SJSA1 (cell line): ENCODE measurements around the gene PPP2R3B. TPM values are rescaled to one million over a fixed set of nuclear protein-coding genes. Genes with fewer than 3 reads are reported as not detected.
"Not testable (repeated sequence)": the region's sequence is repeated elsewhere in the genome, so short reads cannot be mapped to it uniquely, and the experiment has no call there.

ENCODE experiments used
- DNase-seq, 2 experiments: peaks; one replicate each; pipeline ENCODE4 v3.0.0-alpha.2; 2015 to 2020; ENCODE audit warnings: low spot score in 2 of 2, low read depth in 1 of 2
- H3K27ac ChIP-seq: fragments of 250-450 bp; sonication (Bioruptor Pico); 2 replicates; pipeline ENCODE4 v1.5.1; 2020; ENCODE audit warnings: mild to moderate bottlenecking, moderate library complexity
- H3K27me3 ChIP-seq: fragments of 250-450 bp; sonication (Bioruptor Pico); replicated peaks from 2 replicates; pipeline ENCODE4 v1.5.1; 2020; ENCODE audit warnings: mild to moderate bottlenecking, moderate library complexity
- H3K36me3 ChIP-seq: fragments of 250-450 bp; sonication (Bioruptor Pico); 2 replicates; pipeline ENCODE4 v1.5.1; 2020; ENCODE audit warnings: mild to moderate bottlenecking
- H3K4me1 ChIP-seq: fragments of 250-450 bp; sonication (Bioruptor Pico); replicated peaks from 2 replicates; pipeline ENCODE4 v1.6.1; 2021; ENCODE audit warnings: mild to moderate bottlenecking
- H3K4me3 ChIP-seq: fragments of 250-450 bp; sonication (Bioruptor Pico); 2 replicates; pipeline ENCODE4 v1.5.1; 2020; ENCODE audit warnings: mild to moderate bottlenecking
- H3K9me3 ChIP-seq: fragments of 250-450 bp; sonication (Bioruptor Pico); replicated peaks from 2 replicates; pipeline ENCODE4 v1.5.1; 2020; ENCODE audit warnings: mild to moderate bottlenecking
- total RNA-seq: library from RNA; depleted of rRNA; stranded (reverse); fragments of >200 nt; shearing (Covaris generic); gene quantifications from 2 replicates; pipeline ENCODE4 v1.2.3, GENCODE V29; 2014

The PPP2R3B gene
- total RNA-seq, 1 experiment from 2014 or later = 23.8 TPM

DNA sequence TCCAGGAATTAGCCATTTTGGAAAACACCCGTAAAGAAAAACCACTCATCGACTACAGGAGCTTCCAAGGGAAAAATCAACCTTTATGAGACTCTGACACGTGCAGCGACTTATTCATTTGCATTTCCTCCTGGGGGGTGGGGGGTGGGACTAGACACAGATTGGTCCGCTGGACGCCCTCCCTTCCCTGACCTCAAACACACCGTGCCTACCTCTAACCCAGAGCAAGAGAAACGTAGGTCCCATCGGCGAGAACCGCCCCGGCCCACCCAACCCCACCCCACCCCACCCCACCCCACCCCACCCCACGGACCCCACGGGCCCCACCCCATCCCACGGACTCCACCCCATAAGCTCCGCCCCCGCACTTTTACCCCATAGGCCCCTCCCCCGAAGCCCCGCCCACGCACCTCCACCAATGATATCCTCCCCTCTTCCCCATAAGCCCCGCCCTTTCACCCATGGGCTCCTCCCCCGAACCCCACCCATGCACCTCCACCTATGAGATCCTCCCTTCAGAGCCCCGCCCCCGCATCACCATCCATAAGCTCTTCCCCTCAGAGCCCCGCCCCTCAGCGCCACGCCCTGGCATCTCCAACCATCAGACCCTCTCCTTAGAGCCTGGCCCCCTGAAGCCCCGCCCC lies 69.2 kb downstream of the PPP2R3B start:
- DNase-seq = no peak
- Histone ChIP-seq H3K27me3 (no peaks in the 10 kb centered on the region), H3K36me3 (peaks cover 22% of the 10 kb centered on the region), H3K4me1 (peaks cover 6% of the 10 kb centered on the region), H3K4me3 (peak overlapping the region; percentile 76), H3K9me3 (no peaks in the 10 kb centered on the region), H3K27ac (no peak overlapping the region)

DNA sequence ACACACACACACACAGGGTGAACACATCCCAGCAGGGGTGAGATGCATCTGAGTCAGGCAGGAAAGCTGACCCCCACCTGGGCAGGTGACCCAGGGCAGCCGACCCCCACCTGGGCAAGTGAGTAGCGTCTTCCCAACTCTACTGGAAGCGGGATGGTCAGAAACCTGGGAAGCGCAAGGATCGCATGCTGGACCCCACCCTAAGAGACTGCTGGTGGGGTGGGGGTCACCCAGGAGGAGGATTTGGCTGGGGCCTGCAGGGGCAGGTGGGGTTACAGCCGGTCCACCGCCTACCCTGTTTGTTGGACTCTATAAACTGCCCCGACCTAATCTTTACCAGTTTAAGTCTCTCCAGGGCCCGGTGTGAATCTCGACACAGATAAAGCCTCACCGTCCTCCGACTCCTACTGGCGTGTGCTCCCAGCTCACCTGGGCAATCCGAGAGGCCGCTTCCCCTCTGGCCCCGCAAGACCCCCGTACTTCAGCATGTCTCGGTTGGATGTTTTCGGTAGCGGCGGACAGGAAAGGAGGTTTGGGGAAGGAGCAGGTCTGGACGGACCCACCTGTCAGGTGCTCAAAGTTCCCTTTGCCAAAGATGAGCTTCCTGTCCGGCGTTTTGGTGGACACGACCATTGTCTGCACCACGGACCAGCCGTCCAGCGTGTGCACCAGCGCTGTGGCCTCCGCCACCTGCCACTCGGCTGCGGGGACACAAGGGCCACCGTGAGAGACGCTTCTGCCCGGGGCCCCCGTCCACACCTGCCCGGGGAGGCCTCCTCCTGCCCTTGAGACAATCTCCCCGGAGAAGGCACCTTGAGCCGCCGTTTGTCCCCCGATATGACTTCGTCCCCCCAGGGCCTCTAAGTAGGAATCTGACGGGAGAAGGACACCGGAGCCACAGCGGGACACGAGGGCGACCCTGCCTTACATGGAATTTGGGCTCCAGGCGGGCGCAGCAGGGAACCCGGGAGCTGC lies 70.1 kb downstream of the PPP2R3B start:
- H3K4me1 ChIP-seq = peaks cover 6% of the 10 kb centered on the region
- no peaks in the 10 kb centered on the region for H3K27me3 ChIP-seq
- peak in 1 of 2 experiments; percentile 40 for DNase-seq
- H3K27ac ChIP-seq = no peak overlapping the region
- H3K4me3 ChIP-seq = no peak overlapping the region
- H3K9me3 ChIP-seq = no peaks in the 10 kb centered on the region
- peaks cover 29% of the 10 kb centered on the region for H3K36me3 ChIP-seq

DNA sequence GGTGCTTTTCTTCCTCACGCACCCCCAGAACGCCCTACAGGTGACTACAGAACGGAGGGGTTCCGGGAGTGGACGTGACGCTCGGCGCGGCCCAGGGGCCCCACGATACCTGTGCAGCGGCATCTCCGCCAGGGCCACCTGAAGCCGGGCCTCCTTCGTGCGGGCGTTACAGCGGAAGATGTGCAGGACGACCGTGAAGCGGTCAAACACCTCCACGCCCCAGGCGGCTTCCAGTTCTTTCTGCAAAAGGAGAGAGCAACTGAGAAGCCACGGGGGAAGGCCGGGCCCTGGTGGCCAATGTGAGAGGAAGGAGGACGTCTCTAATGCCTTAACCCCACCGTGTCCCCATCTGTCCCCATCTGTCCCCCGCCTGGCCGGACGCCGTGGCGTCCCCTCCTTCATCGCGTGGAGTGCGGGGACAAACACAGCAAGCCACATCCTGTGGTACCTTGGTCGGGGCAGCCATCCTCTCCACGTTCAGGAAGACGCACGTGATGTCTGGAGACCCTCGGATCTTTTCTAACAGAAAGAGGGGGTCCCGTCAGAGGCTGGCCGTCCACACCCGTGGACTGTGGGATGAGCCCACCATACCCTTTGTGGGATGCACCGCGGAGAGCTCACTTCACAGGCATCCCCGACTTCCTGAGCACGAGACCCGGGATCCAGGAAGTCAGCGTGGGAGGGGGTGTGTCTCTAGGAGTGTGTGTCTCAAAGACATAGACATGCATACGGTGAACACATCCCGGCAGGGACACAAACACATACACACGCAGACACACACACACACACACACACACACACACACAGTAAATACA lies 71.7 kb downstream of the PPP2R3B start:
- DNase-seq = peak in 1 of 2 experiments; percentile 37
- H3K27ac ChIP-seq = no peak overlapping the region
- peaks cover 4% of the 10 kb centered on the region for H3K4me1 ChIP-seq
- H3K27me3 ChIP-seq = no peaks in the 10 kb centered on the region
- no peak overlapping the region for H3K4me3 ChIP-seq
- H3K9me3 ChIP-seq = no peaks in the 10 kb centered on the region
- H3K36me3 ChIP-seq = peaks cover 37% of the 10 kb centered on the region

DNA sequence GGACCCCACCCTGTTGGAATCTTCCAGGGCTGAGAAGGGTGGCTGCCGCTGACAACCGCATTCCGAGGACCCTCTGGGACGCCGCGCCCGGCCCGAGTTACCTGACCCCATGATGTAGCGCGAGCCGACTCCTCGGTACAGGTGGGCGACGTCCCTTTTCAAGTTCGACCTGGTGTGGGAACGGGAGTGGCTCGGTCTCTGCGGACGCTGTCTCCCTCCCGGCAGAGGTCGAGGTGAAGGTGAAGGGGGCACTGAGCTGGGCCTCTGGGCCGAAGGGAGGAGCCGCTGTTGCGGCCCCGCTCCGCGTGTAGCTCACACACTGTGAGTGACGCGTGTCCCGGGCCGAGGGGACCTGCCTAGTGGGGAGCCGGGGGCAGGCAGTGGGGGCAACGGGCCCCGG lies 72.7 kb downstream of the PPP2R3B start:
- Histone ChIP-seq H3K36me3 (peaks cover 40% of the 10 kb centered on the region), H3K27ac (no peak overlapping the region)

DNA sequence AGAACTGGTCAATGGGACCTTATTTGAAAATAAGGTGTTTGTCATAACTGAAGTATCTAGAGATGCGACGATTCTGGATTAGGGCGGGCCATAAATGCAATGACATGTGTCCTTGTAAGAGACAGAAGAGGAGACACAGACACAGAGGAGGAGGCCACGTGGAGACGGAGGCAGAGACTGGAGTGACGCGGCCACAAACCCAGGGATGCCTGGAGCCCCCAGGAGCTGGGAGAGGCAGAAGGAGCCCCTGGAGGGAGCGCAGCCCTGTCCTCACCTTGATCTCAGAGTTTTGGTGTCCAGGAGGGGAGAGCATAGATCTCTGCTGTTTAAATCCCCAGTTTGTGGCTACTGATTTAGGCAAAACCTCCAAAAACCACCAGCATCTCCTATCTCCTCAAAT lies 73.2 kb downstream of the PPP2R3B start:
- no peak for DNase-seq
- Histone ChIP-seq H3K4me1 (no peaks in the 10 kb centered on the region), H3K36me3 (peaks cover 42% of the 10 kb centered on the region), H3K9me3 (no peaks in the 10 kb centered on the region), H3K27ac (no peak overlapping the region), H3K4me3 (no peak overlapping the region), H3K27me3 (no peaks in the 10 kb centered on the region)

More for the DNA sequence above, 72.7 kb downstream of the PPP2R3B start:
- no peaks in the 10 kb centered on the region for H3K4me1 ChIP-seq
- H3K9me3 ChIP-seq = no peaks in the 10 kb centered on the region
- H3K27me3 ChIP-seq = no peaks in the 10 kb centered on the region
- DNase-seq = no peak
- no peak overlapping the region for H3K4me3 ChIP-seq

DNA sequence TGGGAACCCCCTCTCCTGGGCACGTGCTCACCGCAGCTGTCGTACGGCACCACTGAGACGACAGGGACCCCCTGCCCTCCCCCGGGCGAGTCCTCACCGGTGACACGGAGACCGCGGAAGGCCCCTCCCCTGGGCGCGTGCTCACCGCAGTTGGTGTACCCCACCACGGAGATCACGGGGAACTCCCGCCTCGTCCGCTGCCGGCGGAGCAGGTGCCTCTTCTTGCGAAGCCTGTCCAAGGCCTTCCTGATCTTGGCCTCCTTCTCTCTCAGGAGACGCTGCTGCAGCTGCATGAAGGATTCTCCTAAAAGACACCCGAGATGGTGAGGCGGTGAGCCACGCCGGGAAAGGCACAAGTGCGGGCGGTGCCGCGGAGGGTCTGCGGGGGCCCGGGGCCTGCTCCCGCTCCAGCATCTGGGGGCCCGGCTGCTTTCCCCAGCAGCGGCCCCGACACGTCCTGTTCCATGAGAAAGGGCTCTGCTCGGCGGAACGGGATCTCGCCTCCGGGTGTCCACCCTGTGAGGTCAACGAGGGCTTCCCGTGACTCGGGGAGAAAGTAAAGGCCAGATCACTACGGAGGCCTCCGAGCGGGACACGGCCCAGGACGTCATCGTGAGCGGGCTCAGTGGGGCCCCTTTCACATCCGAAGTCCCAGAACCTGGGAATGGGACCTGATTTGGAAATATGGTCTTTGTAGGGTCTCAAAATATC lies 73.9 kb downstream of the PPP2R3B start:
- Histone ChIP-seq H3K36me3 (peaks cover 45% of the 10 kb centered on the region), H3K4me3 (no peak overlapping the region), H3K4me1 (no peaks in the 10 kb centered on the region), H3K27me3 (no peaks in the 10 kb centered on the region), H3K27ac (no peak overlapping the region), H3K9me3 (no peaks in the 10 kb centered on the region)
- no peak for DNase-seq

DNA sequence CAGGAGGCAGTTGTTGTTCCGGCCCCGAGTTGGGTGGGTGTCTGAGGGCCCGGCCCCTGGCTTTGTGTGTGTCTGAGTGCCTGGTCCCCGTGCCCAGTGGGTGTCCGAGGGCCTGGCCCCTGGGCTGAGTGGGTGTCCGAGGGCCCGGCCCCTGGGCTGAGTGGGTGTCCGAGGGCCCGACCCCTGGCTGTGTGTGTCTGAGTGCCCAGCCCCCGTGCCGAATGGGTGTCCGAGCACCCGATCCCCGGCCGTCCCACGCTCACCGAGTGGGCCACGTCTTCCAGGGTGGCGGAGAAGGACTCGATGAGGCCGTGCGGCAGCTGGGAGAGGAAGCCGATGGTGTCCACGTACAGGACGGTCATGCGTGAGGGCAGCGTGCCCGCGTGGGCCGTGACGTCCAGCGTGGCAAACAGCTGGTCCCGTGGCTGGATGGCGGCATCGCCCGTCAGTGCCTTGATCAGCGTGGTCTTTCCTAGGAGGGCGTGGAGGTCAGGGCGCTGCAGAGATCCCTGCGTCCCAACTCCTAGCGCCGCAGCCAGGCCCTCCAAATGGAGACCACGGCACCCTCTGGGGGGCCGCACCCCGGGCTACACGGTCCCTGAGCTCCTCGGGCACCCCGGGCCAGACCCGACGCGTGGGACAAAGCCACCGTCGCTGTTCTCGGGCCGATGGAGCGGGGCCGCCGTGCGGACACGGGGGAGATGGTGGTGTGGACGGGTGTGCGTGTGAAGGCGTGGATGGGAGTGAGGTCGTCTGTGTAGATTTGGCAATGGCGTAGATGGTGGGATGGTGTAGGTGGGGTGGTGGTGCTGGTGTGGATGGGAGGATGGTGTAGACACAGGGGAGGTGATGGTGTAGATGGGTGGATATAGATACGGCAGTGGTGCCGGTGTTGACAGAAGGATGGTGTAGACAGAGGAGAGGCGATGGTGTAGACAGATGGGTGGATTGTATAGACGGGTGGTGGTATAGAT lies 75.3 kb downstream of the PPP2R3B start:
- Histone ChIP-seq H3K36me3 (peaks cover 53% of the 10 kb centered on the region), H3K9me3 (no peaks in the 10 kb centered on the region), H3K27ac (no peak overlapping the region), H3K27me3 (no peaks in the 10 kb centered on the region), H3K4me1 (no peaks in the 10 kb centered on the region), H3K4me3 (no peak overlapping the region)
- peak in 1 of 2 experiments; percentile 31 for DNase-seq

DNA sequence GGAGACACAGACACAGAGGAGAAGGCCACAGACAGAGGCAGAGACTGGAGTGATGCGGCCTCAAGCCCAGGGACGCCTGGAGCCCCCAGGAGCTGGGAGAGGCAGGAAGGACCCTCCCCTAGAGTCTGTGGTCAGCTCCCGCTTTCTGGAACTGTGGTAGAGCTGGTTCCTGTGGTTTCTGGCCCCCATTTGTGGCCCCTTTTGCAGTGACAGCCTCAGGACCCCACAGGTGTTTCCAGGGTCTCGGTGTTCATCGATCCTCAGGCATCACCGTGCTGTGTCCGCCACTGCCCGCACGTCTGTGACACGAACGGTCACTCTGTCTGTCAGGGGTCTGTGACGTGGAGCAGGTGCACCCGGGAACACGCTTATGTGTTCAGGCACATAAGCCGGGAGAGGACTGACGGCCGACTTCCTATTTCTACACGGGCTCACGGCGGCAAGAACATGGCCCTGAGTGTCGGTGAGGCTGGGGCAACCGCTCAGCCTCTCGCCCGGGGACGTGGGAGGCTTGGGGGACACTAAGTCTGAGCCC lies 76.0 kb downstream of the PPP2R3B start:
- H3K27me3 ChIP-seq = no peaks in the 10 kb centered on the region
- no peak overlapping the region for H3K27ac ChIP-seq
- DNase-seq = peak in 1 of 2 experiments; percentile 30
- peaks cover 56% of the 10 kb centered on the region for H3K36me3 ChIP-seq
- H3K4me1 ChIP-seq = no peaks in the 10 kb centered on the region
- no peak overlapping the region for H3K4me3 ChIP-seq
- H3K9me3 ChIP-seq = no peaks in the 10 kb centered on the region

DNA sequence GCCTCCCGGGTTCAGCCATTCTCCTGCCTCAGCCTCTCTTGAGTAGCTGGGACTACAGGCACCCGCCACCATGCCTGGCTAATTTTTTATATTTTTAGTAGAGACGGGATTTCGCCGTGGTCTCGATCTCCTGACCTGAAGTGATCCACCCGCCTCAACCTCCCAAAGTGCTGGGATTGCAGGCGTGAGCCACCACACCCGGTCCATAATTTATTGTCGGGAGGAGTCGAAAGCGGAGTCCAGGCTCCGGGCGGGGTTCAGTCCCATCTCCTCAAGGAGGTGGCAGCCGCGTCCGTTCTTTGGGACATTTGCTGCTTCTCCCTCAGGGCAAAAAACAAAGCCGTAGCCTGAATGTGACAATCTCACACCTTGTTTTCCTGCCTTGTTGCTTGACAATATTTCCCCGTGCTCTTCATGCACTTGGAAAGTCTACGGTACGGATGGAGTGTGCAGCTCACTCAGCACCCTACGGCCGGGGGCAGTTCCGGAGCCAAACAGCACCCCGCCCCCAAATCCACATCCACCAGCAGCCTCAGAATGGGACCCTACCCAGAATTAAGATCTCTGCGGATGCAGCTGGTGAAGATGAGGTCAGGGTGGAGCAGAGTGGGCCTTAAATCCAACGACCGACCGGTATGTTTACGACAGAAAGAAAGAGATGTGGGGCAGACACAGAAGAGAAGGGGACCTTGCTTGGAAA lies 77.7 kb downstream of the PPP2R3B start:
- peak in 1 of 2 experiments; percentile 24 for DNase-seq
- Histone ChIP-seq H3K36me3 (peaks cover 54% of the 10 kb centered on the region), H3K9me3 (no peaks in the 10 kb centered on the region), H3K27me3 (no peaks in the 10 kb centered on the region), H3K4me1 (no peaks in the 10 kb centered on the region), H3K27ac (no peak overlapping the region), H3K4me3 (no peak overlapping the region)

DNA sequence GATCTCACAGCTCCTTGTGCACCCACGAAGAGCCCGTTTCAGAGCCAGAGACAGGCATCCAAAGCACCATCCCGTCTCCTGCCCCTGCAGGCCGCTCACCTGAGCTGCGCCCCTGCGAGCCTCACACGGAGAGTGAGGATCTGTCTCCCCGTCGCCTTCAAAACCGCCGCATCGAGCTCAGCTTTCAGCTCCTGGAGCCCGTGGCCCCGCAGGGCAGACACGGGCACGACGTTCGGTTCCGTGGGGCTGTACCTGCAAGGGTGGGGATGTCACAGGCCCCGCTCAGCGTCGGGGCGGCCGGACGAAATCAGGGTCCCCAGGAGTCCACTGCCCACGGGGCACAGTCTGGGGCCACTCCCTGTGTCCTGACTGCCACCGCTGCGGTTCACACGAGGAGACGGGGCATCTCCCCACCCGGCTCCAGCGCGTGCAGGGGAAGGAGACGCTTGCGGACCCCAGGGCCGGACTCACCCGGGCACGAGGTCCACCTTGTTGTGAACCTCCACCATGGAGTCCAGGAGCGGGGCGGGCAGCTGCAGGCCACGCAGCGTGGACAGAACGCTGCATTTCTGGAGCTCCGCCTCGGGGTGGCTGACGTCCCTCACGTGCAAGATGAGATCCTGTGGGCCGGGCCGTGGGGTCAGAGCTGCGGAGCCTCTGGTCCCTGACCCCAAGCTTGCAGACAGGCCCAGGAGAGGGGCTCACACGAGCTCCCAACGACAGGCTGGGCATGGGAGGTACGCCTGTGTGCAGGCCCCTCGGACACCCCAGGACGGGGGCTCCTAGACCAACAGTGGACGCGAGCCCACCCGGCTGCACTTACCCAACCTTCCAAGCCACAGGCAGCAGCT lies 79.2 kb downstream of the PPP2R3B start:
- Histone ChIP-seq H3K36me3 (peaks cover 50% of the 10 kb centered on the region), H3K27me3 (no peaks in the 10 kb centered on the region), H3K9me3 (no peaks in the 10 kb centered on the region), H3K27ac (no peak overlapping the region), H3K4me1 (no peaks in the 10 kb centered on the region), H3K4me3 (no peak overlapping the region)
- peak in 1 of 2 experiments; percentile 37 for DNase-seq

DNA sequence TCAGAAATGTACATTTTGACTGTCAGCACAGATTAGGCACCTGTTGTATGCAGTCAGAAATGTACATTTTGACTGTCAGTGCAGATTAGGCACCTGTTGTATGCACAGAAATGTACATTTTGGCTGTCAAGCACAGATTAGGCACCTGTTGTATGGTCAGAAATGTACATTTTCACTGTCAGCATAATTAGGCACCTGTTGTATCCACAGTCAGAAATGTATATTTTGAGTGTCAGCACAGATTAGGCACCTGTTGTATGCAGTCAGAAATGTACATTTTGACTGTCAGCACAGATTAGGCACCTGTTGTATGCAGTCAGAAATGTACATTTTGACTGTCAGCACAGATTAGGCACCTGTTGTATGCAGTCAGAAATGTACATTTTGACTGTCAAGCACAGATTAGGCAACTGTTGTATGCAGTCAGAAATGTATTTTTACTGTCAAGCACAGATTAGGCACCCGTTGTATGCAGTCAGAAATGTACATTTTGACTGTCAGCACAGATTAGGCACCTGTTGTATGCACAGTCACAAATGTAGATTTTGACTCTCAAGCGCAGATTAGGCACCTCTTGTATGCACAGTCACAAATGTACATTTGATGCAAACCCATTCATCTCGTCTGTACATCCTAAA lies 80.0 kb downstream of the PPP2R3B start:
- peaks cover 50% of the 10 kb centered on the region for H3K36me3 ChIP-seq
- H3K4me1 ChIP-seq, H3K27me3 ChIP-seq, H3K4me3 ChIP-seq, DNase-seq, H3K27ac ChIP-seq, H3K9me3 ChIP-seq: not testable (repeated sequence)
